BJ (cell line): ENCODE measurements around the gene WWOX. TPM values are rescaled to one million over a fixed set of nuclear protein-coding genes. Genes with fewer than 3 reads are reported as not detected.

Experiments used
- CTCF ChIA-PET: fragments of 350-600 bp; formaldehyde crosslinking; extraction: SDS; loops from one replicate; lab custom pipeline; 2021; ENCODE audit warnings: antibody characterized with exemption, inconsistent platforms; lab: Yijun Ruan, JAX
- POLR2A ChIA-PET: fragments of 300-600 bp; sonication (Branson Sonifier 250); formaldehyde crosslinking; extraction: SDS; loops from one replicate; lab custom pipeline; 2021; ENCODE audit warnings: antibody characterized with exemption; lab: Charles Lee
- DNase-seq: peaks from one replicate; pipeline ENCODE4 v3.0.0-alpha.2; 2011; ENCODE audit warnings: low read depth
- H3K27me3 ChIP-seq: 2 replicates; pipeline ENCODE4 v1.6.0; 2011; ENCODE audit warnings: low read length; ENCODE audit not compliant: control insufficient read depth, insufficient read depth
- H3K36me3 ChIP-seq: 2 replicates; pipeline ENCODE4 v1.5.1; 2011; ENCODE audit warnings: low read length; ENCODE audit not compliant: control insufficient read depth, insufficient read depth
- H3K4me3 ChIP-seq: 2 replicates; pipeline ENCODE4 v1.5.1; 2011; ENCODE audit warnings: low read depth, mild to moderate bottlenecking, control low read depth, low read length
- polyA plus RNA-seq: library from polyadenylated mRNA; depleted of rRNA; stranded (reverse); fragments of >200 nt; gene quantifications from 2 replicates; pipeline ENCODE4 v1.2.3, GENCODE V29; 2011
- TF ChIP-seq, protein P1 (sequence below): IDR thresholded peaks from 2 replicates; pipeline ENCODE4 v1.5.1; 2011; ENCODE audit warnings: low read depth, mild to moderate bottlenecking, control low read depth, inconsistent platforms, low read length, moderate library complexity; ENCODE audit not compliant: insufficient read depth

The WWOX gene
- polyA plus RNA-seq, 1 experiment: 3.1 TPM

DNA sequence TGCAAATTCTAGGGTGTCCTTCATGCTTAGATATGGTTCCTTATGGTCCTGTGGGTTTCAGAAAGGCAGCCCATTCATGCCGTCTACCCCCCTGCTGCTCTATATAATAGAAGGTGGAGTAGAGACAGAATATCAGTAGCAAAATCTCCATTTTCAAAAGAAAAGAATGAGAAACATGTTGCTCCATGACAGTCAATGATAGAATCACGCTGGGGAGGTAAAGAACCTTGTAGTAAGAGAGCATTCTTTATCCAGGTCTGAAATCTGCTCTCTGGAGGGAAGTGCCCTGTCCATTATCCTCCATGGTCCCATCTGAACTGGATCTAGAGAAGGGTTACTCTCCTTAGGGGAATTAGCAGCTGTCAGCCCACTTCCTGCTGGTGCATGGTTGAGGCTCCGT lies 272.8 kb downstream of the WWOX start:
- no peak overlapping the region for H3K4me3 ChIP-seq
- TF ChIP-seq, protein P1, sequence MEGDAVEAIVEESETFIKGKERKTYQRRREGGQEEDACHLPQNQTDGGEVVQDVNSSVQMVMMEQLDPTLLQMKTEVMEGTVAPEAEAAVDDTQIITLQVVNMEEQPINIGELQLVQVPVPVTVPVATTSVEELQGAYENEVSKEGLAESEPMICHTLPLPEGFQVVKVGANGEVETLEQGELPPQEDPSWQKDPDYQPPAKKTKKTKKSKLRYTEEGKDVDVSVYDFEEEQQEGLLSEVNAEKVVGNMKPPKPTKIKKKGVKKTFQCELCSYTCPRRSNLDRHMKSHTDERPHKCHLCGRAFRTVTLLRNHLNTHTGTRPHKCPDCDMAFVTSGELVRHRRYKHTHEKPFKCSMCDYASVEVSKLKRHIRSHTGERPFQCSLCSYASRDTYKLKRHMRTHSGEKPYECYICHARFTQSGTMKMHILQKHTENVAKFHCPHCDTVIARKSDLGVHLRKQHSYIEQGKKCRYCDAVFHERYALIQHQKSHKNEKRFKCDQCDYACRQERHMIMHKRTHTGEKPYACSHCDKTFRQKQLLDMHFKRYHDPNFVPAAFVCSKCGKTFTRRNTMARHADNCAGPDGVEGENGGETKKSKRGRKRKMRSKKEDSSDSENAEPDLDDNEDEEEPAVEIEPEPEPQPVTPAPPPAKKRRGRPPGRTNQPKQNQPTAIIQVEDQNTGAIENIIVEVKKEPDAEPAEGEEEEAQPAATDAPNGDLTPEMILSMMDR: no peak
- no peaks in the 10 kb centered on the region for H3K36me3 ChIP-seq
- no peak for DNase-seq
- ChIA-PET POLR2A (no interaction called here), CTCF (no interaction called here)
- H3K27me3 ChIP-seq: no peaks in the 10 kb centered on the region

DNA sequence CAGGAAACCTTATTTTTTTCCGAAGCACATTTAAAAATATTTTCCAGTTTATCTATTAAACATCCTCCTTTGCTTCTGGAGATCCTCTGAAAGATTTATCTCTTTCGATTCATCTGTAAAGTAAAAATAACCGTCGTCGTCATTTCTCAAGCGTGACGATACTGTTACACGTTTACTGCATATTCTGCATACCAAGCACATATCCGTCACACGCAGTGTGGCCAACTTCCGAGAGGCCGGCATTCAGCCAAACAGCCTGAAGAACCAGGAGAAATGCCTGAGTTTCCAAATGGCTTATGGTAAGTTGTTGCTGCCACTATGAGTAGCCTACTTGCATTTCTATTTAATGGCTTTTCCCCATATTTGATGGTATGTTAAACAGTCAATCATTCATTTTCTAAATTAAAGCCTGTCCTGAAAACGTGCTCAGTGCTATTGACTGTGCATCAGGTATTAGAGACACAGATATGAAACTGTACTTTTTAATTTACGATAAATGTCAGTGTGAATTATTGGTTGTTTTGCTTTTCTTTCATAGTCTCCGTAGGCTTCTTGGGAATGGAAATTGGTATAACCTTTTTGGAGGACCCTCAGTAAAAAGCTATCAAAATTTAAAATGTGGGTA lies 275.7 kb downstream of the WWOX start:
- no peaks in the 10 kb centered on the region for H3K27me3 ChIP-seq
- no peak for DNase-seq
- POLR2A ChIA-PET: no interaction called here

DNA sequence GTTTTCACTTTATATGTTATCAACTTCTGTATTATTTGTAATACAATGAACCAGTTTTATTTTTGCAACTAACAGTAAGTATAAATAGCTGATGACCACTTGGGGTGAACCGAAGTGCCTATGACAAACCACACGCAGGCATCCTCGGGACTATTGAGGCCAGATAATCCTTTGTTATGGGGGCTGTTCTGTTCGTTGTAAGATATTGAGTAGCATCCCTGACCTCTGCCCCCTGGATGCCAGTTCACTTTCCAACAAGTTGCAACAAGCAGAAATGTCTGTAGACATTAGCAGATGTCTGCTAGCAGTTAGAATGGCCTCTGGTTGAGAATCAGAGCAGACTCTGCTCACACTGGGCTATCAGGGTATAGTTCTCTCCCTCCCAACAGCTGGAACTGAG lies 277.0 kb downstream of the WWOX start:
- Histone ChIP-seq H3K36me3 (no peaks in the 10 kb centered on the region), H3K27me3 (no peaks in the 10 kb centered on the region), H3K4me3 (no peak overlapping the region)
- ChIA-PET POLR2A (no interaction called here), CTCF (no interaction called here)
- DNase-seq: no peak
- TF ChIP-seq, protein P1: no peak

More for the DNA sequence above, 275.7 kb downstream of the WWOX start:
- H3K36me3 ChIP-seq: no peaks in the 10 kb centered on the region
- TF ChIP-seq, protein P1: no peak
- no peak overlapping the region for H3K4me3 ChIP-seq
- CTCF ChIA-PET: no interaction called here

DNA sequence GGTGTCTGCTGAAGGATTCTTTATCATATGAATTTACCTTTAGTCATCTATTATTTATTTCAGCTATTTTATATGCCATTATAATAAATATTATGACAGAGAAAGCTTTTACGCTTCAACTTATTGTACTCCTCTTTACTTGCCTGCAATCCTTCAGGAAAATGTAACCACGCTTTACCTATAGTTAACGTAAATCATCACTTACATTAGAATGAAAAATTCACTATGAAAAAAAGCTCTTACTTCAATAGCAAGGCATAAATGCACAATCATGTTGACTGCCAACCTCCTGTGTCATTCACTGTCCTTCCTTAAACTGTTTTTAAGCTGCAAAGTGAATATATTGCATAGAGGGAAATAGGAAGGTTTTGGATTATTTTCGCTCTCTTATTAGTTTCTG lies 277.9 kb downstream of the WWOX start:
- no peak for DNase-seq
- ChIA-PET CTCF (no interaction called here), POLR2A (no interaction called here)
- H3K4me3 ChIP-seq: no peak overlapping the region
- no peaks in the 10 kb centered on the region for H3K27me3 ChIP-seq
- TF ChIP-seq, protein P1: no peak
- no peaks in the 10 kb centered on the region for H3K36me3 ChIP-seq

DNA sequence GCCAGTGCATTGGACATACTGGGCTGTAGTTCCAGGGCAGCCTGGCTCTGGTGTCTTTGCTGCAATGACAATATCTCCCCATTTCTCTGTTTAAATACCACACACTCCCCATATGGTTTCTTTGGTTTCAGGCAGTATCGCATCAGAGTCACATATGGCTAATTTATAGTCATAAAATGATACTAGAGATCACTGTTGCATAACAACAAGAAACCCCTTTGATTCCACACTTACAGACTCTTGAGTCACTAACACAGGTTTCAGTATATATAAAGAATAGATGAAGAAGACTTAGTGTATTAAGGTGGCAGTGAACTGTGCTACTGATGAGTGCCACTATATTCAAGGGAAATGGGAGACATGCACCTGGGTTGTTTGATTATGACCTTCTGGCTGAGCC lies 281.6 kb downstream of the WWOX start:
- DNase-seq: no peak
- Histone ChIP-seq H3K4me3 (no peak overlapping the region), H3K27me3 (no peaks in the 10 kb centered on the region), H3K36me3 (no peaks in the 10 kb centered on the region)
- ChIA-PET CTCF (no interaction called here), POLR2A (no interaction called here)
- TF ChIP-seq, protein P1: no peak
